ENCODE data around the gene CMSS1.
A peak's percentile ranks its signal among the peaks of the same experiment; 100 is the strongest.

The CMSS1 gene

DNA sequence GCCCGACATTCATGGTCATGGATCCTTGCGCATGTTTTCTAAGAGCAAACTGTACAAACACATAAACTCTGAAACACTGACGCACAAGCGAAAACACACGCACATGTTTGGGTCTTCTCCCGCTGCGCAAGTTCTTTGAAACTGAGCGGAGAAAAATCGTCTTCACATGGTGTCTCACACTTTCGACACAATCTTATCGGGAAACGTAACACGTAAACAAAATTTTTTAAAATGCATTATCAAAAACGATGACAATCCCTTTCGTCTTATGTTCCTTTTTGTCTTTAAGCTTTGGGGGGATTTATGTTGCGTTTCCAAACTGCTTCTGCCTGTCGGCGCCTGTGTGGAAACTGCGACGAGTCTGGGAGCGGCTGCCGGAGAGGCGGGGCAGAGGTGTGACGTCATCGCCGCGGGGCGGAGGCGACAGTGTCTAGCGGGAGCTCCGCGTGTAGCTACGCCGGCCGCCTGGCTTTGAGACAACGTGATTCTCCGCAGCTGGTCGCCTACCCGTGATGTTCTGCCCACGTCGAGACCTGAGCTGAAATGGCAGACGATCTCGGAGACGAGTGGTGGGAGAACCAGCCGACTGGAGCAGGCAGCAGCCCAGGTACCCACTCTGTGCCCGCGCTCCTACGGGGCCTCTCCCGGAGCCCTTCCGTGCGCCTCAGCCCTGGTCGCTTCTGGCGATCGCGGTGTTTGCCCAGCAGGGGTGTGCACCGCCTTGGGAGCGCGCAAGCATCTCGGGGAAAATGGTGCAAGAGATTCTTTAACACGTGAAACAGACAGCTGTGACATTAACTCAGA is at the start of gene CMSS1:
Gene CMSS1 (plus strand): TSS at position 426 of the 804 bp plus-strand sequence.
- no peaks in the 10 kb centered on the region for H3K36me3 ChIP-seq (ENCODE audit: control insufficient read depth, insufficient read depth, low read length)
- H3K27ac ChIP-seq = peak within 1 kb of the TSS; percentile 95
- peak within 1 kb of the TSS; percentile 48 for H3K9ac ChIP-seq
- peak within 1 kb of the TSS; percentile 87 for H3K4me2 ChIP-seq (ENCODE audit: low read length)
- peaks cover 4% of the 10 kb centered on the region for H3K4me1 ChIP-seq
- peak within 1 kb of the TSS; percentile 82 for H2AFZ ChIP-seq
- no peaks in the 10 kb centered on the region for H3K9me3 ChIP-seq (ENCODE audit: control insufficient read depth, low read length)
- TF ChIP-seq, protein P1, sequence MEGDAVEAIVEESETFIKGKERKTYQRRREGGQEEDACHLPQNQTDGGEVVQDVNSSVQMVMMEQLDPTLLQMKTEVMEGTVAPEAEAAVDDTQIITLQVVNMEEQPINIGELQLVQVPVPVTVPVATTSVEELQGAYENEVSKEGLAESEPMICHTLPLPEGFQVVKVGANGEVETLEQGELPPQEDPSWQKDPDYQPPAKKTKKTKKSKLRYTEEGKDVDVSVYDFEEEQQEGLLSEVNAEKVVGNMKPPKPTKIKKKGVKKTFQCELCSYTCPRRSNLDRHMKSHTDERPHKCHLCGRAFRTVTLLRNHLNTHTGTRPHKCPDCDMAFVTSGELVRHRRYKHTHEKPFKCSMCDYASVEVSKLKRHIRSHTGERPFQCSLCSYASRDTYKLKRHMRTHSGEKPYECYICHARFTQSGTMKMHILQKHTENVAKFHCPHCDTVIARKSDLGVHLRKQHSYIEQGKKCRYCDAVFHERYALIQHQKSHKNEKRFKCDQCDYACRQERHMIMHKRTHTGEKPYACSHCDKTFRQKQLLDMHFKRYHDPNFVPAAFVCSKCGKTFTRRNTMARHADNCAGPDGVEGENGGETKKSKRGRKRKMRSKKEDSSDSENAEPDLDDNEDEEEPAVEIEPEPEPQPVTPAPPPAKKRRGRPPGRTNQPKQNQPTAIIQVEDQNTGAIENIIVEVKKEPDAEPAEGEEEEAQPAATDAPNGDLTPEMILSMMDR (IDR thresholded peaks at IDR 0.05) = no peak
- H3K4me3 ChIP-seq (ENCODE audit: low read depth, low read length) = peak within 1 kb of the TSS; percentile 76
- no peaks in the 10 kb centered on the region for H3K27me3 ChIP-seq (ENCODE audit: control insufficient read depth, insufficient read depth, low read length)
- H3K79me2 ChIP-seq = peaks cover 8% of the 10 kb centered on the region

DNA sequence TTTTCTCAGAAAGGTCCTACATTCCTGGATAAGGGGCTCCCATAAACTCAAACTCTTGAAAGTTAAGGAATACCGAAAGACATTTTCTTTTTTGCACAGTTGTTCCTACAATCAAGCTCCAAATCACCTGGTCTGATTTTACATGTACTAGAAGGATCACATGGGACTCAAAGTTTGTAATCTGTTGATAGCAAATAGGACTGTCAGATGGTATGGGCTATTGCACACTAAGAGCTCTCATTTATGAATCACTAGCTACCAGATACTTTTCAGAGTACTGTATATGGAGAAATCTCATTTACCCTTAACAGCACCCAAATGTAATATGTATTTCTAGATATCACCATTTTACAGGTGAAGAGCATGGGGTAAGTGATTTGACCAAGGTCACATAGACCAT is 49.5 kb upstream of the CMSS1 start:
- no peak overlapping the region for H3K9ac ChIP-seq
- no peak overlapping the region for H3K4me2 ChIP-seq (ENCODE audit: low read length)
- H3K79me2 ChIP-seq = no peaks in the 10 kb centered on the region
- no peaks in the 10 kb centered on the region for H3K9me3 ChIP-seq (ENCODE audit: control insufficient read depth, low read length)
- no peaks in the 10 kb centered on the region for H3K4me1 ChIP-seq
- no peak overlapping the region for H3K27ac ChIP-seq
- H2AFZ ChIP-seq = no peak overlapping the region
- H3K27me3 ChIP-seq (ENCODE audit: control insufficient read depth, insufficient read depth, low read length) = no peaks in the 10 kb centered on the region
- no peaks in the 10 kb centered on the region for H3K36me3 ChIP-seq (ENCODE audit: control insufficient read depth, insufficient read depth, low read length)
- TF ChIP-seq, protein P1 (IDR thresholded peaks at IDR 0.05) = no peak
- H3K4me3 ChIP-seq (ENCODE audit: low read depth, low read length) = no peak overlapping the region

DNA sequence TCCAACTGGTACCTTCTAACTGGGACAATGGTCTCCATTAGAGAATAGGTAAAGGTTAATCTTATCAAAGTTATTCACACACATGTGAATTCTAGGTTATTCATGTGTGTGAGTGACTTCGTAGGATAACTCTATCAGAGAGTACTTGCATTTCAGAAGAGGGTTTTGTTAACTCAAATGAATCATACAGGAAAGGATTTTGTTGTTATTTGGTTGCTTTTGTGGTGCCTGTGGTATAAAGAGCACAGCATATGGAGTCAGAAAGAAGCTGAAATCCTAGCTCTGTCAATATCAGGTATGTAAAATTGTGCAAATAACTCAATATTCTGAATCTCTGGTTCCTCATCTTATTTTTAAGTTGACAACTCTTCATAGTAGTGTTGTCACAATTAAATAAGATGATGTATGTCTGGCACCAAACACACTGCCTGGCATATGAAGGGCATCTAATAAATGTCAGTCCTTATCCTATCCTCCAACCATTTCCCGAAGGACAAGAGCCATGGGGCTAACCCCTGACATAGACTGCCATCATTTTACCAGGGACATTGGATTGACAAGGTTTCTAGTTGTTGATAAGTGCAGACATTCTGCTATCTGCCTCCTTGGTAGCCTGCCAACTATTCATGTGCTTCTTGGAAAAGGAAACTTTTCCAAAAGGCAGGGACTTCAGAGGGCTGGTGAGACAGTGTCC is 48.7 kb upstream of the CMSS1 start:
- Histone ChIP-seq H3K27me3 (ENCODE audit: control insufficient read depth, insufficient read depth, low read length) (no peaks in the 10 kb centered on the region), H3K4me3 (ENCODE audit: low read depth, low read length) (no peak overlapping the region), H3K9ac (no peak overlapping the region), H3K36me3 (ENCODE audit: control insufficient read depth, insufficient read depth, low read length) (no peaks in the 10 kb centered on the region), H3K79me2 (no peaks in the 10 kb centered on the region), H3K4me1 (no peaks in the 10 kb centered on the region), H3K4me2 (ENCODE audit: low read length) (no peak overlapping the region), H2AFZ (no peak overlapping the region), H3K9me3 (ENCODE audit: control insufficient read depth, low read length) (no peaks in the 10 kb centered on the region), H3K27ac (no peak overlapping the region)
- TF ChIP-seq, protein P1 (IDR thresholded peaks at IDR 0.05) = no peak

DNA sequence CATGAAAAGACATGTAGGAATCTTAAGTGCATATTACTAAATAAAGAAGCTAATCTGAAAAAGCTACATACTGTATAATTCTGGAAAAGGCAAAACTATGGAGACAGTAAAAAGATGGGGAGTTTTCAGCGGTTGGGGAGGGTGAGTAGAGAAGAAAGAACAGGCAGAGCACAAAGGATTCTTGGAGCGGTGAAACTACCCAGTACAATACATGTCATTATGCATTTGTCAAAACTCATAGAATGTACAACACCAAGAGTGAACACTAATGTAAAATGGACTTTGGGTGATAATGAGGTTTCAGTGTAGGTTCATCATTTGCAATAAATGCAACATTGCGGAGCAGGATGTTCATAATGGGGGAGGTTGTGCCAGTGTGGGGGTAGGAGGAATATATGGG is 45.5 kb upstream of the CMSS1 start:
- no peak overlapping the region for H3K27ac ChIP-seq
- H3K27me3 ChIP-seq (ENCODE audit: control insufficient read depth, insufficient read depth, low read length) = no peaks in the 10 kb centered on the region
- H3K36me3 ChIP-seq (ENCODE audit: control insufficient read depth, insufficient read depth, low read length) = no peaks in the 10 kb centered on the region
- no peak overlapping the region for H3K4me3 ChIP-seq (ENCODE audit: low read depth, low read length)
- TF ChIP-seq, protein P1 (IDR thresholded peaks at IDR 0.05) = no peak
- H3K9me3 ChIP-seq (ENCODE audit: control insufficient read depth, low read length) = no peaks in the 10 kb centered on the region
- H3K4me2 ChIP-seq (ENCODE audit: low read length) = no peak overlapping the region
- no peak overlapping the region for H2AFZ ChIP-seq
- no peak overlapping the region for H3K9ac ChIP-seq
- no peaks in the 10 kb centered on the region for H3K79me2 ChIP-seq
- no peaks in the 10 kb centered on the region for H3K4me1 ChIP-seq
